Activated gamma-delta T cell treated with Interleukin-2 at 50 U/mL for 16 hours (primary cell): ENCODE results near the gene AMIGO1.

Experiments
- DNase-seq: peaks from one replicate; pipeline ENCODE4 v3.0.0-alpha.2; 2020

The AMIGO1 gene

DNA sequence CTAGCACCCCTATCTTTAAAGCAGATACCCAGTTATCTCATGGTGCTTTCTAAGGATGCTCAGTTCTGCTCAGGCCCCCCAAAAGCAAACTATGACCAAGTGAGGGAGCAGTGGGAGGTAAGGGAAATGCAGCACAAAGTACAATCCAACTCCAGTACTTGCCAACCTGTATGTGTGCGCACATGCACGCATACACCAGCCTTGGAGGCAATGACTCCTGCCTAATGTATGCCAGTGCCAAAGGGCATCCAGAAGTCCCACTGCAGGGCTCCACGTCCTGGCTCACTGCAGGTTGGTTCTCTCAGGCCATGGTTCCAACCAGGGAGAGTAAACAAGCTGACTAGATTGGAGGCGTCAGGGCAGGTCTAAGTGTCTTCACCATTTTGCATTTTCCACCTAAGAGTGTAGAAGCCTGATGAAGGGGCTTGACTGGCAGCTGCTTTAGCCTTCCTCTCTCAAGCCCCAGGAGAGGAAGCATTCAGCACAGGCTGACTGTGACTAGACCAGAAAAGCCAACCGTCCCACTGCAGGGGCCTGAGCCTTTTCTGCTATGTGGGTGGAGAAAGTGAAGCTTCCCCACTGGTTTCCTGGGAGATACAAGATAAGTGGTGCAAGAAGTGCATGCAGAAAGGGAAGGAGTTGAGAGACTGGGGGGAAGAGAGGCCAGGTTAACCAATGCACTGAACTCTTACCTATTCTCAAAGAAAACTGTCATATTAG is 7.7 kb downstream of the AMIGO1 start:
- DNase-seq = no peak

DNA sequence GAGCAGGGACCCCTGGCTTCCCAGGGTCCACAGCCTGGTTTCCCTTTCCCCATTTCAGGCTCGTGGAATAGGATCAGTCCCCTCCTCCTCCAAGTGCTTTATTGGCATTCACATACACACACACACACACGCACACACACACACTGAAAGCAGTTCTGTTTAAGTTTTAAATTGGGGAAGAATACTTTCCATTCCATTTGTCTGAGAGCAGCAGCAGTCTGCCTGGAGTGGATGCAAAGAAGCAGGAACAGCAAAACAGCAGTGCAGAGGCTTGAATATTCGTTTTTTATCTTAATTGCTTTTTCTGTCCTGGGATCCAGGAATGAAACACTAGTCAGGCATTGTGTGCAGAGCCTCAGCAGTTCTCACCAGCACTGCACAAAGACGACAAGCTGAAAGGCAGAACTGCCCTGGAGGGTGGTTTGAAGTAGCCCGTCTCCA is 8.6 kb downstream of the AMIGO1 start:
- no peak for DNase-seq

GRCh38 chr1:109499661-109500536 is 9.6 kb downstream of the AMIGO1 start:
- DNase-seq = peak; percentile 57

GRCh38 chr1:109499081-109499480 is 10.4 kb downstream of the AMIGO1 start:
- no peak for DNase-seq

GRCh38 chr1:109498161-109498801 is 11.2 kb downstream of the AMIGO1 start:
- no peak for DNase-seq

DNA sequence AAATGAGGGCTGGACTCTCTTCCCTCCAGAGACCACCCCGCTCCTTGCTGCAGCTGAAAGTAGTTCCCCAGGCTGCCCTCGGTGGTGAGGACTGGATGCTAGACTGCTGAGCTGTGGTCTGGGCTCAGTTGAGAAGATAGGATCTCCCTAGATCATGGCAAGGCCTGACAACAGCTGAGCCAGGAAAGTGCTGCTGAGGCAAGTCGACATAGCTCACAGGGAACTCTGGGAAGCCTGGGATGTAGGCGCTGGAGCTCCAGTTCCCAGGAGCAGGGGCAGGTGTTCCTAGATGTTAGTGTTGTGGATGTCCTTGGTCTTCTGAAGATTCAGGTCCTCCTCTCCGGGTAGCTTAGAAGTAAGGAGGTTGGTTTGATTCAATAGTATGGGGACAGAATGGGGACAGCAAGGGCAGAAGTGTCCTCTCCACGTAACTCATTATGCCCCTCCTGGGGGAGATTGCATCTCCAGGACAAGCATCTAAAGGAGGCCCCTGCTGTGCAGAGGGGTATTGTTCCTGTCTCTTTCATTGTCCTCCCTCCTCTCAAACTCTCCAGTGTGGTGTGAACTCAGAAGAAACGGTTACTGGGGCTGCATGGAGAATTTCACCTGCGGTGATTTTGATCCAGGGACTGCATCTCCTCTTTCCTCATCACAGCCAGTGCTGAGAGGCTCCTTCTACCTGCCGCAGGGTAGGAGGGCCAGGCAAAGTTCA is 11.9 kb downstream of the AMIGO1 start:
- DNase-seq = no peak

DNA sequence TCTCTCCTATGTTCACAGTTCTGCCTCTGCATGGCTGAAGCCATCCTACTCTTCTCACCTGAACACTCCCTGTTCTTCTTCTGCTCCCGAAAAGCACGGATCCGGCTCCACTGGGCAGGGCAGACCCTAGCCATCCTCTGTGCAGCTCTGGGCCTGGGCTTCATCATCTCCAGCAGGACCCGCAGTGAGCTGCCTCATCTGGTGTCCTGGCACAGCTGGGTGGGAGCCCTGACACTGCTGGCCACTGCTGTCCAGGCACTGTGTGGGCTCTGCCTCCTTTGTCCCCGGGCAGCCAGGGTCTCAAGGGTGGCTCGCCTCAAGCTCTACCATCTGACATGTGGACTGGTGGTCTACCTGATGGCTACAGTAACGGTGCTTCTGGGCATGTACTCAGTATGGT is 13.8 kb downstream of the AMIGO1 start:
- no peak for DNase-seq

DNA sequence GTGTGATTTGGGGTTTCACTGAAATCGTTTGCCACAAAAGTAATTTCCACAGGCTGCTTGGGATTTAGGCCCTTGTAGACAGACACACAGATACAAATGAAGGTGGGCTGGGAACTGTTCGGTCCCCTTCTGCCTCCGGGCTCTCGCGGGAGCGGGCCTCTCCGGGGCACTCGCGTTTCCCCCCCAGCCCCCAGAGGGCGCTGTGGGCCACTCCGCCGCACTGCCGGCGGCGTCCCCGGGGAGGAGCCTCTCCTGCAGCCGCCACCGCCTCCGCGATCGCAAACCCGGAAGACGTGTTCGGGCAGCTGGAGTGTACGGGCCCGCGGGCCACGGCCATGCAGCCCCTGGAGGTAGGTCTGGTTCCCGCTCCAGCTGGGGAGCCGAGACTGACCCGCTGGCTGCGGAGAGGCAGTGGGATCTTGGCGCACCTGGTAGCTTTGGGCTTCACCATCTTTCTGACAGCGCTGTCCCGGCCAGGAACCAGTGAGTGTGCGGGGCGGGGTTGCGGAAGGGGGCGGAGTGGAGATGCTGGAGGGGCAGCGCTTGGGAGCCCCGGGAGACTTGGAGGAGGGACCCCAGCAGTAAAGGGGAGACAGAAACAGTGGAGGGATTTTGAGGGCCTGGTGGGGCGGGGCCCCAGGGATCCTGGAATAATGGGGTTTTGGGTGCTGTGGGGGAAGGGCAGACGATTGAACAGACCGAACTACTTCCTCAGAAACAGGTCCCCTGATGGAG is 15.6 kb downstream of the AMIGO1 start, which contains the start of gene CYB561D1:
Gene CYB561D1, plus strand, starts transcription at position 290 of the 735 bp plus-strand sequence. Its CDS starts 46 bp downstream, at position 336.
- peak; percentile 89 for DNase-seq

GRCh38 chr1:109493227-109493626 is 16.3 kb downstream of the AMIGO1 start:
- DNase-seq = no peak

- no peak for DNase-seq
Observed at GRCh38 chr1:109492779-109493178, 16.7 kb downstream of the AMIGO1 start.

DNA sequence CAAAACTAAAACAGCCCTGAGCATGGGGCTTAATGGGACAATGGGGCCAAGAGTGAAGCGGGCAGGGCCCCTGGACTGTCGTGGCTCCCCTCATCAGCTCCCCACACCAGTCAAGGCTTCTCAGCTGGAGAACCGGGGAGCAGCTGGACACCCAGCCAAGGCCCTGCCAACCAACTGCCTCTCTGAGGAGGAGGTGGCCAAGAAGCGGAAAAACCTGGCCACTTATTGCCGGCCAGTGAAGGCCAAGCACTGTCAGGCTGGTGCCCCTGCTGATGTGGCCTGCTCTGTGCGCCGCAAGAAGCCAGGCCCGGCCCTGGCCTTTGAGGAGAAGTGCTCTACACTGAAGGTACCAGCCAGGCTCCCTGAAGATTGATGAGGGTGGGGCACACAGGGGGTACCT is 18.2 kb downstream of the AMIGO1 start:
- no peak for DNase-seq

- no peak for DNase-seq
Observed at GRCh38 chr1:109490934-109491302, 18.6 kb downstream of the AMIGO1 start.

- peak; percentile 77 for DNase-seq
Observed at GRCh38 chr1:109490029-109490933, 19.2 kb downstream of the AMIGO1 start.

DNA sequence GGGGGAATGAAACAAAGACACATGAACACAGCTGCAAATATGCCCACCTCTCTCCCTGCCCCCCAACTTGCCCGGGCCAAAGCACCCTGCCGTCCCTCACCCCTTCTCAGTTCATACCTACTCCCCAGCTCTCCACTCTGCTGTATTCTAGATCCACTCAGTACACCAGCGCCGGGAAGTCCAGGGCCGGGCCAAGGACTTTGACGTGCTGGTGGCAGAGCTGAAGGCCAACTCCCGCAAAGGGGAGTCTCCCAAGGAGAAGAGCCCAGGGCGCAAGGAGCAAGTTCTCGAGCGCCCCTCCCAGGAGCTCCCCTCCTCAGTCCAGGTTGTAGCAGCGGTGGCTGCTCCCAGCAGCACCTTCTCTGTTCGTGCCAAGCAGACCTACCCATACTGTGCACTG is 20.8 kb downstream of the AMIGO1 start:
- DNase-seq = no peak

DNA sequence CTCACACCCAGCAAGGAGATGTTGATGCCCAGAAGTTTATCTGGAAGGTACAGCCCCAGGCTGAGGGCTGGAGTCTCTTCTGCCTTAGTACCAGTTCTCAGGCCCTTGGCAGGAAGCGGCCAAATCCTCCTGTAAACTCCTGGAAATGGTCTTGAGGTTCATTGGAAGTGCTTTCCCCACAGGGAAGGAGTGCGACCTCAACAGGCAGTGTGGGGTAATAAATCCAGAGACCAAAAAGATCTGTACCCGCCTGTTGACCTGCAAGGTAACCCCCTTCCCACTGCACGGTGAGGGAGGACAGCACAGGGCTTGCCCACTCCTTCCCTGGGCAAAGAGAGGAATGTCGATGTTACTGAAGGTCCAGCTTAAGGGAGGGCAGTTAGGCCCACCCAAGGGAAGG is 21.3 kb downstream of the AMIGO1 start:
- DNase-seq = no peak

GRCh38 chr1:109487261-109487660 is 22.3 kb downstream of the AMIGO1 start:
- no peak for DNase-seq

- no peak for DNase-seq
Observed at GRCh38 chr1:109485001-109485400, 24.5 kb downstream of the AMIGO1 start.

GRCh38 chr1:109484519-109484975 is 25.0 kb downstream of the AMIGO1 start:
- no peak for DNase-seq

- peak; percentile 92 for DNase-seq
Observed at GRCh38 chr1:109483672-109484518, 25.6 kb downstream of the AMIGO1 start, which contains the start of gene ATXN7L2. Gene ATXN7L2 (plus strand): TSS chr1:109483905. CDS start chr1:109483954, 49 bp downstream.
